ENCODE data around the gene CEP128.

CEP128 gene

DNA sequence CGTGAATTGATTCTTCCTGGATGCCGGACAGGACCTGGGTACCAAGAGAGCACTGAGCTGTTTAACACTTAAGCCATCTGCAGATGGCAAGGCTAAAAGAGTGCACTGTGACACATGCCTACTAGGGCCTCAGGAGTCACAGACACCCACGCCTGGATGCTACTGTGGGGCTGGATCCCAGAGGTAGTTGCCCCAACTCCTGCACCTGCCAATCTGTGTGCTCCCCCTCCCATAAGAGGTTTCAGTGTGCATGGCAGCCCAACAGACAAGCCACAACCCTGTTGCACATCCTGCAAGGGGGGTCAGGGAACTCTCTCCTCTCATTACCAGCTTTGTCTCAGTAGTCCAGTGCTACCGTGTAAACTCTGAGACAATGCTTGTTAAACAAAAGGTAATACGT, 169.0 kb downstream of the CEP128 start:
- no peak for DNase-seq (ENCODE audit: low read depth in 2 of 2)

DNA sequence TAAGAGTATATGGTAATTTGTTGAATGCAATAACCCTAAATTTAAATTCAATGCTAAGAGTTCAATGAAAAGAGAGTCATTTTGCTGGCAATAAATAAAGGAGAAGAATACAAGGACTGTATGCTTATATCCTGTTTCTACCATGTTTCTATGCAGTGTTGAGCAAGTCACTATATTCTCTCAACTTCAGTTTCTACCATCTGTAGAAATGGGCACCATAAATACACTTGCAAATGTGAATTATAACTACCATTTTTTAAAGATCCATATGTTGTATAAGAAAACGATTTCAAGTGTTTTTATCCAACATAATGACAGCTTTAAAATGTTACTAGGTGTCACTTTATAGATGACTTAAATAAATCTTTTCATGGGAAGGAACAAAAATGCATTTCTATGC, 170.3 kb downstream of the CEP128 start:
- no peak for DNase-seq (ENCODE audit: low read depth in 2 of 2)

DNA sequence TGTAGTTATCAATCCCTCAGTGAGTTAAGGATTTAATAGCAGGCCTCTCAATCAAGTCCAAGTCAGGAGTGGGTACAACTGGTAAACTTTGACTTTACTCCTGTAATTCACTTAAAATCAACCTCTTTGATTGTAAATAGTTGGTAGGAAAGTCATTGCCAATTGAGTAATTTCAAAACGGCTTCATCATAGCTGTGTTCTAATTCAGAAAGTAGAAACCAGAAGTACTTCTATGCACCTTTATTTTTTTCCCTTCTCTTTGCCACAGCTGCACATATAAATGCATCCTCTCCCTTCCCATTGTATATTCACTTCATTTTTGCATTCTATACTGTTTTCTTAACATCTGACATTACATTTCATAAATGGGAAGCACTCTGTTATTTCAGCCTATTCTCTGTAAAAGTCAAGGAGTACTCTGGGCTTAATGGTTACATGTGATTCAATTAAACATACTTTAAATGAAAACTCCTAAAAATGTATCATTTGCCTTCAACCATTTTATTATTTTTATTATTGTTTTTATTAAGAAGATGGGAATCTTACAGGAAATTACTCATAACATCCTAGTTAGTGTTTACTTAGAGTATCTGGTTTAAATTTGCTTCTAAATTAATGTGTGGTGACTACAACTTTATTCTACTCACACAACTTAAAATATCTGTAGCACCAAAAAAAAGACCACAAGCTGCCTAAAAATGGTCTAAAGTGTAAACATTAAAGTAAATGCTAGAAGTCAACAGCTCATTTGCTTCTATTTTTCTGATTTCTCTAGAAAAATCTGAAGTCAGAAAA, 171.2 kb downstream of the CEP128 start:
- DNase-seq (ENCODE audit: low read depth in 2 of 2) = no peak

DNA sequence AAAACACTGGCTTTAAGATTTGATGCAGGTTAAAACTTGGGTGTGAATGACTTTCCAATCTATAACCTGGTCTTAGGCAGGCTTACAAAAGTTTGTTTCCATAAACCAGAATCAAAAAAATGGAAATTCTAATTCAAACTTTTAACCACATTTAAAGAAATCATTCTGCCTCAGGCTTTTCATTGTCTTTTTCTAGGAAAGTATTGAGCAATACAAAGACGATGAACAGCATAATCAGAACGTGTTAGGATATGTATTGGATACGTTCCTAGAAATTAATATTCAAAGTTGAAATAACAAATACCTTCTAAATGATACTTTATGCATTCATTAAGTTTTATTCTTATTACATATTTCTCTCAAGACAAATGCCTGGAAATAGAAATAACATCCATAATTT, 172.9 kb downstream of the CEP128 start:
- no peak for DNase-seq (ENCODE audit: low read depth in 2 of 2)

DNA sequence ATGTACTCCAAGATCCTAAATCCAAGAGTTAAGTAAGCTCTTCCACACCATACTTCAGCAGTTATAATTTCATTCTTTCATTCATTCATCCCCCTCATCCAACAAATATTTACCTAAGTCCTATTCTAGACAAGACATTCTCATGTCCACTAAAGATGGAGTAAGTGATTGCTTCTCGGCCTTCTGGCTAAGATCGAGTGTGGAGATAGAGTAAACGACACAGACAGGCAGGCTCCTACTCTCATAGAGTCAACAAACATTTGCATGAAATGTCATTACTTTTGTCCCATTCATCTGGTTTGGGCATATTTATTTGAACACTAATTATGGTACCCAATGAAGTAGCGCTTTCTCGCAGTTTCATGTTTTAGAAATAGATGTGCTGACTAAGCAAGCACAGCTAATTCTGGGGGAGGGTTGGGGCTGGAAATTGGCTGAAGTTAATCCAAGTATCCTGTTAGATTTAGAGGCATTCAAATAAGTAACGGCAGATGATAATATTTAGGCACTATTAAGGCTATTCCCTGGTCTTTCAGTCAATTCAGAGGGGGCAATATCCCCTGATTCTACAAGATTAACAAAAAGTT, 176.5 kb downstream of the CEP128 start:
- no peak for DNase-seq (ENCODE audit: low read depth in 2 of 2)

DNA sequence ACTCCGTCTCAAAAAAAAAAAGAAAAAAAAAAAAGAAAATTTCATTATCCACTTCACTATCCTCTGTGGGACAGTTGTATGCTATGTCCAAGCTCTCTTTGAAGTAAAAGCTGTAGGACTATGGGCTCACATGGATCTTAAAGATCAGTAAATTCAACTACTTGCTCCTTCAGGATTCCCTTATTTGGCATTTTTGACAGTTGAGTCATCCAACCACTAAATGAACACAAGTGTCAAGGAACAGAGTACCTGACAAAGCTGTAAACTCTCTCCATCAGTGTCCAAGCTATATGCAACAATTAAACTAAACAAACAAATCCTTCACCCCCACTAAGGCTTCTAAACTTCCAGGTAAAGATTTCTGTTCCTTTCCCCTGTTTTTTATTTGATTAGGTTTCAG, 177.0 kb downstream of the CEP128 start:
- DNase-seq (ENCODE audit: low read depth in 2 of 2) = no peak

DNA sequence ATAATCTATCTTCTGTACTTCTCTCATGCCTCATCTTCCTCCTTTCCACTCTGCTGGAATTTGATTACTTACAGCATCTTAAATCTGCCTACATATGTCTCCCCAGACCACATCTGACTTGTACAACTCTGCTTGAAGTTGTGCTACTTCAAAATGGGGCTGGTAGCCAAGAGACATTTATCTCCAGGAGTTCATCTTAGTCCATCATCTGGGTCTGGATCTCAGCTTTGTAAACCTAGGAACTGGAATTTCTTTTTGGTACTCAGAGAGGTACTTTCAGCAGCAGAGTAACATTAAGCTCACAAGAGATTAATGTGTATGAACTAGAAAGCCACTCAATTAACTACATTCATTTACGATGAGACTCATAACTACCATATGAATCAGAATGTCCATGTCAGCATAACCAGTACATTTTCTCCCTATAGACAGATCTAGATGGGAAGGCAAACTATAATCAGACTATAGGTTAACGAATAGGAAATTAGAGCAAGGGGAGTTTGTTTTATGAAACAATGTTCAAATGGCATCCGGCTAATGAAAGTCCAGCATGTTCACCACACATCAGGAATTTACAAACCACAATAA, 178.8 kb downstream of the CEP128 start:
- no peak for DNase-seq (ENCODE audit: low read depth in 2 of 2)

DNA sequence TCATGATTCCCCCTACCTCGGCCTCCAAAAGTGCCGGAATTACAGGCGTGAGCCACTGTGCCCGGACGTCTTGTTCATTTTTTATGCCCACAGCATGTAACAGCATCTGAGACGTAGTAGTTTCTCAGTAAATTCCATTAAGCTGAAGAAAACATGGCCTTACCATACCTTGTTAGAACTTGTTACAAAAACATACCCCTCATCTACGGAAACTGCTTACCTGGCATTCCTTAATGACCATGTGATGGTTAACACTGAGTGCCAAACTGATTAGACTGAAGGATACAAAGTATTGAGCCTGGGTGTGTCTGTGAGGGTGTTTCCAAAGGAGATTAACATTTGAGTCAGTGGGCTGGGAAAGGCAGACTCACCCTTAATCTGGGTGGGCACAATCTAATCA, 186.8 kb downstream of the CEP128 start:
- DNase-seq (ENCODE audit: low read depth in 2 of 2) = no peak

DNA sequence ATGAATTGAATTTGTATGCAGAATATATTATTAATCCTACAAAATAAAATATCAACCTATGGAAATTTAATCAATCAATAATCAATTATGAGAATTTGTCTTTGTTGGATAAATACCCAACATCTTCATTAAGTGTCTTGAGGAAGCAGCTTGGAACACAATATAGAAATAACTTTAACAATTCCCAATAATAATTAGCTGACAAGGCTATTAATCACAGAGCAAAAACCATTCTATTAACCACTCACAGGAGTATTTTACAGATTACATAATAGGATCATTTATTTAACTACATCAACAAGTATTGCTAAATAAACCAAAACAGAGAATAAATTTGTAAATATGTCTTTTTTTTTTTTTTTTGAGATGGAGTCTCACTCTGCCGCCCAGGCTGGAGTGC, 190.3 kb downstream of the CEP128 start:
- no peak for DNase-seq (ENCODE audit: low read depth in 2 of 2)

DNA sequence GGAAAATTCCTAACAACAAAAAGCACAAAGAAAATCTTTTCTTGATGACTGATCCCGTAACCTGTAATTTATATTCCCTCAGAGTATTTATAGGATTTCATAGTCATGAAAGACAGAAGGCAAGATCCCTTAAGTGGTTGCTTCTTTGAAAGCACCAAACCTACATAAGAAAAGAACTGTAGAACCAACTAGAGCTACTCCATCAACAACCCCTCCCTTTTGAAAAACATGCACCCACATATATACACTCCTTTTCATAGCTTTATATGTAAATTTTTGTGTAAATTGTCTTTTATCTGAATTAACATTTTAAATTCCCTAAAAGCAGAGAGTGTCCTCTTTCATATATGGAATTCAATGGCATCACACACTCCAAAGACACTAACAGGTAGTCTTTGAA, 215.3 kb downstream of the CEP128 start:
- DNase-seq (ENCODE audit: low read depth in 2 of 2) = no peak

DNA sequence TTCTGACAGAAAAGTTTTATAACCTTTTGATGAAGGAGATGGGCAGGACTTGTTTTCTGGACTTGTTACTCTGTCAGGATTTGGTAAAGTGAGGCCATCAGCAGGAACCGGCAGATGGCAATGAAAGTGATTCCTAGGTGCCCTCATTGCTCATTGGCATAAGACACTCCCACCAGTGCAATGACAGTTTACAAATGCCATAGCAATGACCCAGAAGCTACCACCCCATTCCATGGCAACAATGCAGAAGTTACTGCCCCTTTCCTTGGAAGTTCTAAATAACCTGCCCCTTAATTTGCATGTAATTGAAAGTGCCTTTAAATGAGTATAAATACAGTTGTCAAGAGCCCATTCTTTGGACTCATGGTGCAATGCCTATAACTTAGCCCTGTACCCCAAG, 222.6 kb downstream of the CEP128 start:
- no peak for DNase-seq (ENCODE audit: low read depth in 2 of 2)

DNA sequence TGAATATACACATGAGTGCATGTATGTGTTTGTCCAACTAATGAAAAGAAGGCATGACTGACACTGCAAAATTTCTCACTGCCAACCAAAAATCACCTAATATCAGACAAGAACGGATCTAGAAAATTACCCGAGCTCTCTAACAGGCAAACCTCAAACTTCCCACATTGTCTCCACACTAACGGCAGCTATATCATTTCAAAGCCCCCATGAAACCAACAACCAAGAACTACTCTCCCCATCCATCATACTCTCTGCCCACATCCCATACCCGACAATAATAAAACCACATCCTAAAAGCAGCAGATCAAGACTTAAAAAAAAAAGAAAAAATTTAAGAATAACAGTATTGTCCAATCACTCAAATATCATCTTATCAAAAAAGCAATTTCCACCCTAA, 227.1 kb downstream of the CEP128 start:
- DNase-seq (ENCODE audit: low read depth in 2 of 2) = no peak

DNA sequence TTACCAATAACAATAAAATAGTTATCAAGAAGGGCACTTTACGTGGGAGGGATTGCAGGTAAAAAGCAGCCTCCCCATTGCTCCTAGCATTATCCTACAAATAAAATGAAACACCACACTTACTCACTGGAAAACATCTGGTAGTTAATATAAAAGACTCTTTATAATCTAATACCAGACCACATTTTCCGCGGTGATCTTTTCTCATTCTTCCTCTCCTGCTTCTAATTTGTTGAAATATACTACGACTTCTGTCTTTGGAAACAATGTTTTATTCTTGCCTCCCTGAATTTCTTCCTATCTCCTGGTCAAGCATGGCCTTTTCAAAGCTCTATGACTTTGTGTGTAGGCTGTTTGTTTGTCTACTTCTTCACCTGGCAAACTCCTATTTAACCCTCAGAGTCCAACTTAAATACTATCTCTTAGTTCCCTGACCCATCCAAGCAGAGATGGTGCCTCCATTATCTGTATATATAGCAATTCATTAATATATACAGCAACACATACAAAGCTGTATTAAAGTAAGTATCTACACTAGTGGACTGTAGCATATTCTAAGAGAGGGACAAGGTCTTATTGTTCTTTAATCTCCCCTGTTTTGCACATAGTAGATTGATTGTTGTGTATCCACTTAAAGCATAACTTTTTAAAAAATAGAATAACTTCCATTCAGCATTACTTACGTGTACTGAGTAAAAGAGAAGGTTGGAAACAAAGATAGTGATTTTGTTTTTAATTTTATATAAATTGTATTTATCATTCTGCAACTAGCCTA, 228.3 kb downstream of the CEP128 start:
- no peak for DNase-seq (ENCODE audit: low read depth in 2 of 2)

DNA sequence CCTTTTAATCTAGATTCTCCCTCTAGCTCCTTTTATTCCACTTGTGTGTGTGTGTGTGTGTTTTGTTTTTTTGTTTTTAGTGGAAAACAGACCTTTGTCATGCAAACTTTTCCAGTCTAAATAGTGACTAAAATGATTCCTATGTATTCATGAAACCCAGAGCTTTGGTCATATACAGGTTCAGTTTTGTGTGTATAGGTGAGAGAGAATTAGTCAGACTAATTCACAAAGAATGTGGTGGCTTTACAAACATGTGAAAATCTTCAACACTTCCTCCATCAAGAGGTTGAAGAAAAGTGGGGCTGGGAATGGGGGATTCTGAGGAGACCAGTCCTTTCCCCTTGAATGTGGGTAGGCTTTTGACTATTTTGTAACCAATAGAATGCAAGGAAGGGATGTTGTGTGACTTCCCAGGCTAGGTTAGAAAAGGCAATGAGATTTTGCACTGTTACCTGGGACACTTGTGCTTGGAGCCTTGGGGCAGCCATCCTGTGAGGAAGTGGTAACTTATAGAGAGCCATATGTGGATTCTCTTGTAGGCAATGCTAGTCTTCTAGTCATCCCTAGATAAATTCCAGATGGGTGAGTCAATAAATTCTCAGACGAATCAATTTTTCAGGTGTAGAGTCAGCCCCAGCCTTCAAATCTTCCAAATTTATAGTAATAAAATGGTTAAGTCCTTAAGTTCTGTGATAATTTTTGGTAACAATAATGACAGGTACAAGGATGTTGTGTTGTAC, 236.1 kb downstream of the CEP128 start:
- no peak for DNase-seq (ENCODE audit: low read depth in 2 of 2)

DNA sequence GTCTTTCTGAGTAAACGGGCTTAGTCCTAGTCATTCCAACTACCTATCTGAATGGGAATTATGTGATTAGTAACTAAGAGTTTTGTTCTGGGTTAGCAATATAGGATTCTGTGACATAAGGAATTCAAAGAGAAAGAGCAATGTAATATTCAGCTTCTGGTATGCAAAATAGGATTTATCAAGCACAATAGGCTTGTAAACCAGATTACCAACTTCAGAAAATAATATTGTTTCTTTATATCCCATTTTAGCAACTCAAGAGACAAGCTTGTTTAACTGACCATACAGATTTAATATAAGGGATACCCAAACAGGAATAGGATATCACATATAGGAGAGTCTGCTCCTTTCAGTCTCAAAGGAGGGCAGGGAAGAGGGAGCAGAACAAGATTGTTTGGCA, 240.9 kb downstream of the CEP128 start:
- DNase-seq (ENCODE audit: low read depth in 2 of 2) = no peak

DNA sequence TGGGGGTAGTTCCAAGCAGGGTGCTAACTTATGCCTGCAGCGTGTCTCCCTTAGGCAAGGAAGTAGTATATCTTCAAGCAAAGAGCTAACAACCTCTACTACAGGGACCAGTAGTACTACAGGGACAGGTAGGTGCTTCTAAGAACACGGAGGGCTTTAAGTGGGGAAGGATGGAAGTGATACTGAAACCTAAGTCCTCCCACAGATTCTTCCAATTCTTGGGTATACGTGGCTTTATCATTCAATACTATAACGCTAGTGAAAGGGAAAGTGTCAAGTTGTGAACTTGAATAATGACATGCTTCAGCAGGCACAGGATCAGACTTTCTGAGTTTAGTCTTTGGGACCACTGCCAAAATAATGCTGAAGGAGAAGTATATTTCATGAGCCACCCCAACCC, 241.7 kb downstream of the CEP128 start:
- DNase-seq (ENCODE audit: low read depth in 2 of 2) = no peak

DNA sequence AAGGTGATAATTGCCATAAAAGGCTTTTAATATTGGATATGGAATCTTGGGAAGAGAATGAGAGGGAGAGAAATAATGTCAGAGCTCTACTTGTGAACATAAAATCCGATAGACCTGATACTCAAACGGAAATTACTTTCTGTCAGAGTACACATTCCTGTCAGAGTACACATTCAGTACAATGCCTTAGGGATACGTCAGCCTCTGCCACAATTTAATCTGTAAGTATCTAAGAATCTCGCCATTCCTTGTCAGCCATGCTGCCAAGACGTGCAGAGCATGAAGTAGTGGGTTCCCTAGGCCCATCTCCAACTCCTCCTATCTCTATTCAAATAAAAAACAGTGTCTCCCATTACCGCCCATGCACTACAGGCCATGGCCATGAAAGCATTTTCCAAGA, 242.6 kb downstream of the CEP128 start:
- no peak for DNase-seq (ENCODE audit: low read depth in 2 of 2)

DNA sequence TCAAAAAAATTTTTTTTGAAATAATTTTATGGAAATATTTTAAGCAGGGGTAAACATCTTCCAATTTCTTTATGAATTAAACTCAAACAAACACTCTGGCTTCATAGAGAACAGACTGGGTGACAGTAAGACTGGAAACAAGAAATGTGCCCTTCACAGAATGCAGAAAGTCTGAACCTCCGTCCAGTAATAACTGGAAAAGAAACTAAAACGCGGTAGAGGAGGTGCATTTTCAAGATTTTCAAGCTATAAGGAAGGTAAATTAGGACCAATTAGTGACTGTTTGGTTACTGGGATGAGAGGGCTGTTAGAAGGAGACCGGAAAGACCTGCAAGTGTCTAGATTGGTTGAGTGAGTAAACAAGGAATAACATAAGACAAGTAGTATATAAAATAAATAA, 245.7 kb downstream of the CEP128 start:
- no peak for DNase-seq (ENCODE audit: low read depth in 2 of 2)

DNA sequence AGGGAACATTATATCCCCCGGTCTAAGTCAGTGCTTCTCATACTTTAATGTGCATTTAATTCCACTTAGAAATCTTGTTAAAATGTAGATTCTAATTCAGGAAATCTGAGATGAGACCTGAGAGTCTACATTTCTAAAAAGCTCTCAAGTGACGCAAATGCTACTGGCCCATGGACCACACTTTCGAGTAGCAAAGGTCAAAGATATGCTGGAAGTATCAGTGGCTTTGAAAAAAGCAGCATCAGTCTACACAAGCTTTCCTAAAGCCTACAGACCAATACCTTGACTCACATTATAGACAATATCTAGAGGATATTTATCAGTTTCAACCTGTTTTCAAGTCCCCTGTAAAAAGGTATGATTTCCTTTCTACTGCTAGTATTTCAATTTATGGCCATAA, 248.6 kb downstream of the CEP128 start:
- DNase-seq (ENCODE audit: low read depth in 2 of 2) = no peak

DNA sequence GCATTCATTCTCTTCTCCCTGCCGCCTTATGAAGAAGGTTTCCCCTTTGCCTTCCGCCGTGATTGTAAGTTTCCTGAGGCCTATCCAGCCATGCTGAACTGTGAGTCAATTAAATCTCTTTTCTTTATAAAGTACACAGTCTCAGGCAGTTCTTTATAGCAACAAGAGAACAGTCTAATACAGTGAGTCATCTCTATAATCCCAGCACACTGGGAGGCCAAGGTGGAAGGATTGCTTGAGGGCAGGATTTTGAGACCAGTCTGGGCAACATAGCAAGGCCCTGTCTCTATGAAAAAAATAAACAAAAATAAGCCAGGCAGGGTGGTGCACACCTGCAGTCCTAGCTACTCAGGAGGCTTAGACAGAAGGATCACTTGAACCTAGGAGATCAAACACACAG, 259.9 kb downstream of the CEP128 start:
- DNase-seq (ENCODE audit: low read depth in 2 of 2) = no peak

DNA sequence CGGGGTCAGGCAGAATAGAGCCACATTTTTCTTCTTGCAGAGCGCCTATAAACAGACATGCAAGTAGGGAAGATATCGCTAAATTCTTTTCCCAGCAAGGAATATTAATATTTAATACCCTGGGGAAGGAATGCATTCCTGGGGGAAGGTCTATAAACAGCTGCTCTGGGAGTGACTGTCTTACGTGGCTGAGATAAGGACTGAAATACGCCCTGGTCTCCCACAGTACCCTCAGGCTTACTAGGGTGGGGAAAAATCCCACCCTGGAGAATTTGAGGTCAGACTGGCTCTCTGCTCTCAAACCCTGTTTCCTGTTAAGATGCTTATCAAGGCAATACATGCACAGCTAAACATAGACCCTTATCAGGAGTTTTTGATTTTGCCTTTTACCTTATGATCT, 262.3 kb downstream of the CEP128 start:
- DNase-seq (ENCODE audit: low read depth in 2 of 2) = no peak

DNA sequence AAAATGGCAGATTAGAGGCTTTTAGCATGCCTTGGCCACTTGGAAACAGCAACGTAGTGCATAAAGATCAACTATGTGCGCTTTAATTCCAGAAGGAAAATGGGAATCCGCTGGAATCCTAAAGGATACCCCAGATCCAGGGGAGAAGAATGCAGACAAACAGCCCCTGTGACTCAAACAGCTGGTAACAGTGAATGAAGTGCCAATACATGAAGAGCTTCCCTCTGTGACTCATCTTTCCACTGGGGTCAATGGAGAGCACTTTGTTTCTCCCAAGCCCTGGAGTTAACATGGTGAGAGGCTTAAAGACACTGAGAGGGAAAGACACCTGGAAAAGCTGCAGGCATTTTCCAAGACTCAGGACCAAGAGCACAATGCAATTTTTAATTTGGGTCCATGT, 263.1 kb downstream of the CEP128 start:
- DNase-seq (ENCODE audit: low read depth in 2 of 2) = no peak

All from stimulated activated CD8-positive, alpha-beta memory T cell treated with anti-CD3 and anti-CD28 coated beads, Interleukin-15, amount 100 ng/mL, for 4 hours (primary cell).